Occipital lobe (tissue), 3 donors: ENCODE results near the gene RBPMS2. TPM values are rescaled to one million over a fixed set of nuclear protein-coding genes. Genes with fewer than 3 reads are reported as not detected.

Source experiments
- DNase-seq: peaks from one replicate; lab custom pipeline; 2025; lab: John Stamatoyannopoulos, UW
- small RNA-seq: library from RNA; depleted of rRNA; stranded (forward); fragments of <200 nt; gene quantifications from one replicate; pipeline ENCODE3, GENCODE V24; 2014
- total RNA-seq: library from RNA; depleted of rRNA; stranded (reverse); fragments of >200 nt; gene quantifications from one replicate; pipeline ENCODE4 v1.2.3, GENCODE V29; 2014

Gene RBPMS2
- total RNA-seq, 1 donor from 2014 or later: not detected

DNA sequence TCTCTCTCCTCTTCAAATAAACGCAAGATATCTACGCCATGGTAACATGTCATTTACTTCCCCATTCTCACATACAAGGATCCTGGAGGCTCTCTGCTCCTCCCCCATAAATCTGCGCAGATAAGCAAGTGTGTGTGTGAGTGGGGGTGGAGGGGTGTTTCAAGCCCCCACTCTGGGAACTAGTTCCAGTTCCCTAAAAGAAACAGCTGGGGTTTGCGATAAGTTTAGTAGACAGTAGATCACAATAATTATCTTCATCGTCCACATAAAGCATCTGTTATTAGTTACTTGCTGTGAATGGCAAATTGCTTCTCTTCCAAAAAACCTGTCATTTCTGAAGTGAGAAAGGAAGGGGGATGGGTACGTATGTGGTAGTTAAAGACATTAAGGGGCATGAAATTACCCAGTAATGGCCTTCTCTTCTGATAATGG, 79.8 kb downstream of the RBPMS2 start:
- DNase-seq: no peak

DNA sequence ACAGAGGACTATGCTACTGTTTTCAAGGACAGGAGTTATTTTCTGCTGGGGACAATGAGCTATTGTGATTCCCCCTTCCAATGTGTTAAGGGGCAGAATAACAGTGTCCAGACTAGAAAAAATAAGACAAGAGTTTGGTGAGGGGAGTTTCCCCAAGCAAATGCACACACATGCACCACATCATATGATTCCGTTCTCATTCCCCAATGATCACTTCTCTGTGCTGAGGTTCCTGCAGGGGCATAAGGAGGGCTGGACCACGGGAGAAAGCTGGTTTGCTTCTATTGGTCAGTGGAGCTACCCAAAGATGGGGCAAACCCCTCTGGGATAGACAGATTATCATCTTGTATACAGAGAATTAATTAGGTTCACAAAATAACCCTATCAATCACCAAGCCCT, 80.6 kb downstream of the RBPMS2 start:
- DNase-seq: no peak

DNA sequence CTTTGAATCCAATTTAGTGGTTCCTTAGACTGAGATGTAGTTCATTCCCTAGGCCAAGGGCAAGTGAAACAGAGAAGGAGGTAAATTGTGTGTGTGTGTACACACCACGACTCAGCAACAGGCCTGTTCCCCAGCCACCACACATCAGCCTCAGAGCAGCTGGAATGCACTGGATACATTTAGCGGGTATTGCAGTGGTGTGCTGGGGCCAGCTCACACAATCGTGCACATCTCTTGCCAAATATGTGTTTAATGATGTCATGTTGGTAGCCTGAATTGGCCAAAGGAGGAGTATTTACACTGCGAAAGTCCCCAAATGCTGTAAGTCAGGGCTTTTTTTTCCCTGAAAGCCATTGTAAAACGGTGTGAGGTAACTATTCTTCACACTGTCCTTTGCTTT, 82.3 kb downstream of the RBPMS2 start:
- no peak for DNase-seq

DNA sequence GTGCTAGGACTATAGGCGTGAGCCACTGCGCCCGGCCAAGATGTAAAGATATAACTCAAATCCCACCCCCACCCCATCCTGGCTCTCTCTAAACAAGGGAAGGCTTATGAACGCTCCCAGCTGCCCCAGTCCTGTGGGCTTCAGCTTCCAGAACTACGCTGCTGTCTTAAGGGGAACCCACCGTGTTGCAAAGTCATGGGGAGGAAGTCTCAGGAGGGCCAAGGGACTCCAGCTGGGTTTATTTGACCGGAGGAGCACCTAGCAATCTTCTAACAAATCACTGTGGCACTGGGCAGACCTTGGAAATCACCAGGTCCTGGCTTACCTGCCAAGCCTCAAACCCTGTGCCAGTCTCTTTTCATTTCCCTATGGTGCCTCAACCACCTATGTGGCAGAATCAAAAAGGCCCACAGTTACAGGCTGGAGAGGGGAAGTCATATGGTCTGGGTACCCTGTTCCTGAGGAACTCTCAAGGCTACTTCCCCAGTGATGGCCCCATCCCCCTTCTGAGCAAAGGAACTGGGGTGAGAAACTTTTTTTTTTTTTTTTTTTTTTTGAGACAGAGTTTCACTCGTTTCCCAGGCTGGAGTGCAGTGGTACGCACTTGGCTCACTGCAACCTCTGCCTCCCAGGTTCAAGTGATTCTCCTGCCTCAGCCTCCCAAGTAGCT, 83.4 kb downstream of the RBPMS2 start:
- DNase-seq: no peak

DNA sequence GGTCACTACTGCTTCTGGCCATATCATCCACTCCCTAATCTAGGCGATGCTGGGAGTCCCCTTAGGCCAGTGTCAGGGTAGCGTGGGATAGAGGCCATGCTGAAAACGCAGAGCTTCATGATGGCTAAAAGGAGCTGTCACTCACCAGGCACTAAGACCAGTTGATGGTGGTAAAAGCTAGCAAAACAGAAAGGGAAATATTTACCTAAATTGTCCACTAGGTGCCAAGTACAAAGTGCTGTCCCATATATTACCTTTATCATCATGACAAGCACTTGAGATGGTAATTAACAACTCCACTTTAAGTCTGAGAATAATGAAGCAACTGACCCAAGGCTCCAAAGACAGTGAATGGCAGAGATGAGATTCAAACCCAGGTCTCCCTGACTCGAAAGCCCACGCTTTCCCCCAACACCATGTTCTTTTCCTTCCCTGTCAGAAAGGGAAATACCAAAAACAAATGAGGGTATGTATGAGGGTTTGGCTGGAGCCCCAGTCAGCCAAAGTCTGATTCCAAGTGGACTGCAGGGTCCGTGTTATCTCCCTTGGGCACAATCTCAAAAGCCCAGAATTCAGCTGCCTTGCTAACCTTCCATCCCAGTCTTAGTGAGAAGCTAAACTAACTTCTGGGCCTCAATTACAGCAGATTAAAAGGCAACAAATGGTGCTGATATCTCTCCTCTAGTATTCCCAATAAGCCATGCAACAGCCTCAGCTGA, 84.7 kb downstream of the RBPMS2 start:
- no peak for DNase-seq

DNA sequence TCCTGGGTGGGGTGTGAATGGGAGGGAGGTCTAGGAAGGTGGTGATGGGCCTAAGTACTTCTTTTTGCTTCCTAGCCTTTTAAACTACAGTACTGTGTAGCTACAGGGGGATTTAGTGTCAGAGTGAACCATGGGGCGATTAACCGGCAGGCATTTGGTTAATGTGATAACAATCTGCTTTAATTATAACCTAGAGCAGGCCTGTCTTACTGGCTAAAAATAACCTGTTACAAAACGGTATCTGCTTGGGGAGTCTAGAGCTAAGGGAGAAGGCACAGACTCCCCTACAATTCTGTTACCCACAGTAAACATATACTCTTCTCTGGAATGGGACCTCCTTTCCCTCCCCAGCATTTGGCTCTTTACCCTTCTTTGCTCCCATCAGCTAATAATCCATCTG, 85.4 kb downstream of the RBPMS2 start:
- no peak for DNase-seq

Small RNA genes within 50 kb of the gene (small RNA-seq; reads per million reads assigned to genes)
- gene AC100830.2: not detected
- not detected for gene MIR1272

Other genes with a start within 250 kb of the RBPMS2 start
- 0.47 TPM for gene PIF1, start 50.1 kb upstream of the RBPMS2 start, total RNA-seq
- gene PLEKHO2, start 66.3 kb upstream of the RBPMS2 start, total RNA-seq: 6.7 TPM
- gene ANKDD1A, start 136.3 kb upstream of the RBPMS2 start, total RNA-seq: 15.6 TPM
- gene SPG21, start 214.3 kb upstream of the RBPMS2 start, total RNA-seq: 49.0 TPM